ENCODE data around the gene BLOC1S3.

BLOC1S3 gene

DNA sequence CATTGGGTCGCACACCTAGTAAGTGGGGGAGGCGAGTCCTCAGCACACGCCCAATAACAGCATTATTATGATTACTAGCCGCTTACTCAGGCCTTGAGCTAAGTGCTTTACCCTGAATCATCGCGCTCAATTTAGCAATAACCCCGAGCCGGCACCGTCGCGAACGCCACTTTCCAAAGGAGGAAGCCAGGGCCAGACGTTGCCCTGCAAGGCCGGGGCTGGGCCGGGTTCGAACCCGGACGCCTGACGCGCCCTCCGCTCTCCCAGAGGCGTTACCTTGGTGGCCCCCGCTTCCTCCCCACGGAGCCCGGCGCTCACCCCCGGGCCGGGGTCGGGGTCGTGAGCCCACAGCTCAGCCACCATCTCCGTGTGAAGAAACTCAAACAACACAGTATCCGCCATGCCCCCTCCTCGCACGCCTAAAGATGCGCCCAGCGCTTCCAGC is 745 bp upstream of the BLOC1S3 start, which contains the start of gene TRAPPC6A:
TRAPPC6A (minus strand) TSS at position 421 of the 445 bp plus-strand sequence; CDS start at position 402, 19 bp downstream.
- no peaks in the 10 kb centered on the region for H4K20me1 ChIP-seq (ENCODE audit: low read depth, low read length)
- H3K4me2 ChIP-seq (ENCODE audit: low read depth, low read length, poor library complexity, severe bottlenecking) = peak within 1 kb of the TSS; percentile 86
- peak within 1 kb of the TSS; percentile 90 for H3K4me3 ChIP-seq (ENCODE audit: insufficient read depth, low read length, poor library complexity, severe bottlenecking)
- peak within 1 kb of the TSS; percentile 65 for H3K27ac ChIP-seq (ENCODE audit: low read depth, low read length)
- no peaks in the 10 kb centered on the region for H3K36me3 ChIP-seq (ENCODE audit: low read length)
- peak within 1 kb of the TSS; percentile 78 for H3K9ac ChIP-seq (ENCODE audit: low read length)
- no peaks in the 10 kb centered on the region for H3K9me3 ChIP-seq (ENCODE audit: insufficient read depth, low read length)
- no peaks in the 10 kb centered on the region for H3K9me2 ChIP-seq (replicated peaks; ENCODE audit: insufficient read depth, low read length)
- H3F3A ChIP-seq (ENCODE audit: insufficient read depth) = no peaks in the 10 kb centered on the region
- no peaks in the 10 kb centered on the region for H3K27me3 ChIP-seq (ENCODE audit: low read length)
- H3K79me2 ChIP-seq (ENCODE audit: insufficient read depth, low read length) = peaks cover 21% of the 10 kb centered on the region; the same call in 1 of the 2 replicates
- peak within 1 kb of the TSS; percentile 90 for H2AFZ ChIP-seq (ENCODE audit: low read depth, low read length, severe bottlenecking)
- TF ChIP-seq, protein P1, sequence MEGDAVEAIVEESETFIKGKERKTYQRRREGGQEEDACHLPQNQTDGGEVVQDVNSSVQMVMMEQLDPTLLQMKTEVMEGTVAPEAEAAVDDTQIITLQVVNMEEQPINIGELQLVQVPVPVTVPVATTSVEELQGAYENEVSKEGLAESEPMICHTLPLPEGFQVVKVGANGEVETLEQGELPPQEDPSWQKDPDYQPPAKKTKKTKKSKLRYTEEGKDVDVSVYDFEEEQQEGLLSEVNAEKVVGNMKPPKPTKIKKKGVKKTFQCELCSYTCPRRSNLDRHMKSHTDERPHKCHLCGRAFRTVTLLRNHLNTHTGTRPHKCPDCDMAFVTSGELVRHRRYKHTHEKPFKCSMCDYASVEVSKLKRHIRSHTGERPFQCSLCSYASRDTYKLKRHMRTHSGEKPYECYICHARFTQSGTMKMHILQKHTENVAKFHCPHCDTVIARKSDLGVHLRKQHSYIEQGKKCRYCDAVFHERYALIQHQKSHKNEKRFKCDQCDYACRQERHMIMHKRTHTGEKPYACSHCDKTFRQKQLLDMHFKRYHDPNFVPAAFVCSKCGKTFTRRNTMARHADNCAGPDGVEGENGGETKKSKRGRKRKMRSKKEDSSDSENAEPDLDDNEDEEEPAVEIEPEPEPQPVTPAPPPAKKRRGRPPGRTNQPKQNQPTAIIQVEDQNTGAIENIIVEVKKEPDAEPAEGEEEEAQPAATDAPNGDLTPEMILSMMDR (IDR thresholded peaks at IDR 0.05; ENCODE audit: insufficient read depth, low read length, poor library complexity, severe bottlenecking) = no peak
- TF ChIP-seq EZH2phosphoT487 (conservative IDR thresholded peaks at IDR 0.05; ENCODE audit: low read length) = no peak

DNA sequence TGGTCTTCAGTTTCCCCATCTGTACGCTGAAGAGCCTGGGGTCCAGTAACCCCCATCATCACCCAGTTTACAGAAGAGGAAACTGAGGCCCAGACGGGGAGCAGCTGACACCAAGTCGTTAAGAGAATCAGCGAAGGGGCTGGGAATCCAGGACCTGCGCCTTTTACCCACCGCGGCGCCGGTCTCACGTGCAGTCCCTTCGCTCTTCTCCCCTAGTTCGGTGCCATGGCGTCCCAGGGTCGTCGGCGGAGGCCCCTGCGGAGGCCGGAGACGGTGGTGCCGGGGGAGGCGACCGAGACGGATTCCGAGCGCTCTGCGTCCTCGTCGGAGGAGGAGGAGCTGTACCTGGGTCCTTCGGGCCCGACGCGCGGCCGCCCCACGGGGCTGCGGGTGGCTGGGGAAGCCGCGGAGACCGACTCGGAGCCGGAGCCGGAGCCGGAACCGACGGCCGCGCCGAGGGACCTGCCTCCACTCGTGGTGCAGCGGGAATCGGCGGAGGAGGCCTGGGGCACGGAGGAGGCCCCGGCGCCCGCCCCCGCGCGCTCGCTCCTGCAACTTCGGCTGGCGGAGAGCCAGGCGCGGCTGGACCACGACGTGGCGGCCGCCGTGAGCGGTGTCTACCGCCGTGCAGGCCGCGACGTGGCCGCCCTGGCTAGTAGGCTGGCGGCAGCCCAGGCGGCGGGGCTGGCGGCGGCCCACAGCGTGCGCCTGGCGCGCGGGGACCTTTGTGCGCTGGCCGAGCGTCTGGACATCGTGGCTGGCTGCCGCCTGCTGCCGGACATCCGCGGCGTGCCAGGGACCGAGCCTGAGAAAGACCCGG is 698 bp downstream of the BLOC1S3 start:
- H3K9me2 ChIP-seq (replicated peaks; ENCODE audit: insufficient read depth, low read length) = no peaks in the 10 kb centered on the region
- H3K36me3 ChIP-seq (ENCODE audit: low read length) = no peaks in the 10 kb centered on the region
- H2AFZ ChIP-seq (ENCODE audit: low read depth, low read length, severe bottlenecking) = peak overlapping the region; percentile 90
- peak overlapping the region; percentile 65 for H3K27ac ChIP-seq (ENCODE audit: low read depth, low read length)
- peaks cover 21% of the 10 kb centered on the region; the same call in 1 of the 2 replicates for H3K79me2 ChIP-seq (ENCODE audit: insufficient read depth, low read length)
- H3K9ac ChIP-seq (ENCODE audit: low read length) = peak overlapping the region; percentile 73
- H3K4me2 ChIP-seq (ENCODE audit: low read depth, low read length, poor library complexity, severe bottlenecking) = peak overlapping the region; percentile 79
- TF ChIP-seq, protein P1 (IDR thresholded peaks at IDR 0.05; ENCODE audit: insufficient read depth, low read length, poor library complexity, severe bottlenecking) = no peak
- TF ChIP-seq EZH2phosphoT487 (conservative IDR thresholded peaks at IDR 0.05; ENCODE audit: low read length) = no peak
- H3K9me3 ChIP-seq (ENCODE audit: insufficient read depth, low read length) = no peaks in the 10 kb centered on the region
- H3K27me3 ChIP-seq (ENCODE audit: low read length) = no peaks in the 10 kb centered on the region
- peak overlapping the region; percentile 90 for H3K4me3 ChIP-seq (ENCODE audit: insufficient read depth, low read length, poor library complexity, severe bottlenecking)
- H3F3A ChIP-seq (ENCODE audit: insufficient read depth) = no peaks in the 10 kb centered on the region
- H4K20me1 ChIP-seq (ENCODE audit: low read depth, low read length) = no peaks in the 10 kb centered on the region

DNA sequence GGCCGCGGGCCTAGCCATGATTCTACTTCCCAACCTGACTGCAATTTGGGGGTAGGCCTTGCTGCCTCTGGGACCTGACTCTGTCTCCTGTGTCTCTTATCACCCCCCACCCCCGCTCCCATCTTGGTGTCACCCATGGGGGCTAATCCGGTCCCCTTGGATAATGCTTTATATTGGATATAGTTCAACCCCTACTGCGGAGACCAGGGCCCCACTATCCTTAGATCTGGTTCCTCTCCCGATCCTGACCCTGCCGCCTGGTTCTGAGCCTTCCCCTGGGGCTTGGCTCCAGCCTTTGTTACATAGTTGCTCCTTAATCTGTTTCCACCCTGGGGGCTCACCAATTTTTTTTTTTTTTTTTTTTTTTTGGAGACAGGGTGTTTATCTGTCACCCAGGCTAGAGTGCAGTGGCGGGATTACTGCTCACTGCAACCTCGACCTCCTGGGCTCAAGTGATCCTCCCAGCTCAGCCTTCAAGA is 1.3 kb downstream of the BLOC1S3 start:
- peak overlapping the region; percentile 73 for H3K9ac ChIP-seq (ENCODE audit: low read length)
- H3K9me3 ChIP-seq (ENCODE audit: insufficient read depth, low read length) = no peaks in the 10 kb centered on the region
- no peak overlapping the region for H2AFZ ChIP-seq (ENCODE audit: low read depth, low read length, severe bottlenecking)
- H3K4me3 ChIP-seq (ENCODE audit: insufficient read depth, low read length, poor library complexity, severe bottlenecking) = peak overlapping the region; percentile 90
- no peaks in the 10 kb centered on the region for H3K9me2 ChIP-seq (replicated peaks; ENCODE audit: insufficient read depth, low read length)
- peak overlapping the region; percentile 79 for H3K4me2 ChIP-seq (ENCODE audit: low read depth, low read length, poor library complexity, severe bottlenecking)
- H4K20me1 ChIP-seq (ENCODE audit: low read depth, low read length) = no peaks in the 10 kb centered on the region
- H3K79me2 ChIP-seq (ENCODE audit: insufficient read depth, low read length) = peaks cover 21% of the 10 kb centered on the region; the same call in 1 of the 2 replicates
- no peak overlapping the region for H3K27ac ChIP-seq (ENCODE audit: low read depth, low read length)
- H3F3A ChIP-seq (ENCODE audit: insufficient read depth) = no peaks in the 10 kb centered on the region
- H3K27me3 ChIP-seq (ENCODE audit: low read length) = no peaks in the 10 kb centered on the region
- no peaks in the 10 kb centered on the region for H3K36me3 ChIP-seq (ENCODE audit: low read length)
- no peak for TF ChIP-seq EZH2phosphoT487 (conservative IDR thresholded peaks at IDR 0.05; ENCODE audit: low read length)
- TF ChIP-seq, protein P1 (IDR thresholded peaks at IDR 0.05; ENCODE audit: insufficient read depth, low read length, poor library complexity, severe bottlenecking) = no peak

All from SU-DHL-6 (cell line).